WTC11 (cell line): ENCODE results near the gene CENPT.

ENCODE experiments used
- FOXJ3 ChIP-seq: sonication (generic); formaldehyde crosslinking; IDR thresholded peaks from 2 replicates; pipeline ENCODE4 v1.9.0; 2021; ENCODE audit warnings: missing genetic modification reagents, mild to moderate bottlenecking, borderline replicate concordance
- GABPB1 ChIP-seq: sonication (generic); formaldehyde crosslinking; IDR thresholded peaks from 2 replicates; pipeline ENCODE4 v1.8.1; 2023; ENCODE audit warnings: mild to moderate bottlenecking, missing genetic modification reagents
- NR2C2 ChIP-seq: sonication (generic); formaldehyde crosslinking; IDR thresholded peaks from 2 replicates; pipeline ENCODE4 v1.8.0; 2022; ENCODE audit warnings: mild to moderate bottlenecking, missing genetic modification reagents
- SP1 ChIP-seq: sonication (generic); formaldehyde crosslinking; conservative IDR thresholded peaks from 2 replicates; pipeline ENCODE4 v1.8.1; 2022; ENCODE audit warnings: missing genetic modification reagents
- TF ChIP-seq, protein P1 (sequence below): fragments of 200-600 bp; IDR thresholded peaks from 2 replicates; pipeline ENCODE4 v1.8.0; 2022; ENCODE audit warnings: antibody characterized with exemption
- TF ChIP-seq, protein P2 (sequence below): sonication (generic); formaldehyde crosslinking; IDR thresholded peaks from 2 replicates; pipeline ENCODE4 v1.8.1; 2022; ENCODE audit warnings: mild to moderate bottlenecking, moderate library complexity, missing genetic modification reagents
- TF ChIP-seq, protein P3 (sequence below): sonication (generic); formaldehyde crosslinking; IDR thresholded peaks from 2 replicates; pipeline ENCODE4 v1.8.0; 2022; ENCODE audit warnings: mild to moderate bottlenecking, missing genetic modification reagents

DNA sequence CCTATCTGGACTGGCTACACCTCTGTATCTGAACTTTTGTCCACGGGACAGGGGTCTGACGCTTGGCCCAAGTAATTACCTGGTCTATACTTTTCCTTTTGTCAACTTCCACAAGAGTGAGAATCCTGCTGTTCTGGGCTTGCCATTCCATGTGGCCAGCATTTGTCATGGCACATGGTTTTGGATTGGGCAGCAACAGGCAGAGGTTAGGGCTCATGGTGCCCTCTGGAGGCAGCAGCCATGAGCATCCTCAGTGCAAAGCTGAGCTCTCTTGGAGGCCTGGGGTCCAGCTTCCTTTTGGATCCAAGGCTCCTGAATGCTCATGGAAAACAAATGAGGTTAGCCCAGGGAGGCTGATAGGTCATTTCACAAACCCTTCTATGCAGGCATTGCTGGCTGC, 17.8 kb upstream of the CENPT start:
- TF ChIP-seq, protein P1, sequence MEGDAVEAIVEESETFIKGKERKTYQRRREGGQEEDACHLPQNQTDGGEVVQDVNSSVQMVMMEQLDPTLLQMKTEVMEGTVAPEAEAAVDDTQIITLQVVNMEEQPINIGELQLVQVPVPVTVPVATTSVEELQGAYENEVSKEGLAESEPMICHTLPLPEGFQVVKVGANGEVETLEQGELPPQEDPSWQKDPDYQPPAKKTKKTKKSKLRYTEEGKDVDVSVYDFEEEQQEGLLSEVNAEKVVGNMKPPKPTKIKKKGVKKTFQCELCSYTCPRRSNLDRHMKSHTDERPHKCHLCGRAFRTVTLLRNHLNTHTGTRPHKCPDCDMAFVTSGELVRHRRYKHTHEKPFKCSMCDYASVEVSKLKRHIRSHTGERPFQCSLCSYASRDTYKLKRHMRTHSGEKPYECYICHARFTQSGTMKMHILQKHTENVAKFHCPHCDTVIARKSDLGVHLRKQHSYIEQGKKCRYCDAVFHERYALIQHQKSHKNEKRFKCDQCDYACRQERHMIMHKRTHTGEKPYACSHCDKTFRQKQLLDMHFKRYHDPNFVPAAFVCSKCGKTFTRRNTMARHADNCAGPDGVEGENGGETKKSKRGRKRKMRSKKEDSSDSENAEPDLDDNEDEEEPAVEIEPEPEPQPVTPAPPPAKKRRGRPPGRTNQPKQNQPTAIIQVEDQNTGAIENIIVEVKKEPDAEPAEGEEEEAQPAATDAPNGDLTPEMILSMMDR = no peak
- TF ChIP-seq FOXJ3 (CRISPR knock-in tag) (no peak), NR2C2 (CRISPR knock-in tag) (no peak), SP1 (no peak), GABPB1 (CRISPR knock-in tag) (no peak)
- TF ChIP-seq, protein P2, sequence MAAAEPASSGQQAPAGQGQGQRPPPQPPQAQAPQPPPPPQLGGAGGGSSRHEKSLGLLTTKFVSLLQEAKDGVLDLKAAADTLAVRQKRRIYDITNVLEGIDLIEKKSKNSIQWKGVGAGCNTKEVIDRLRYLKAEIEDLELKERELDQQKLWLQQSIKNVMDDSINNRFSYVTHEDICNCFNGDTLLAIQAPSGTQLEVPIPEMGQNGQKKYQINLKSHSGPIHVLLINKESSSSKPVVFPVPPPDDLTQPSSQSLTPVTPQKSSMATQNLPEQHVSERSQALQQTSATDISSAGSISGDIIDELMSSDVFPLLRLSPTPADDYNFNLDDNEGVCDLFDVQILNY (CRISPR knock-in tag) = no peak
- TF ChIP-seq, protein P3, sequence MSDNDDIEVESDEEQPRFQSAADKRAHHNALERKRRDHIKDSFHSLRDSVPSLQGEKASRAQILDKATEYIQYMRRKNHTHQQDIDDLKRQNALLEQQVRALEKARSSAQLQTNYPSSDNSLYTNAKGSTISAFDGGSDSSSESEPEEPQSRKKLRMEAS (CRISPR knock-in tag) = peak; percentile 68; the same call in 1 of the 2 replicates
